Right lobe of liver (tissue), 4 donors: Measurements from ENCODE around the gene LRRC8D.

Experiments used
- CTCF ChIP-seq, 4 donors: fragments of 200-600 bp in 3 of 4; fragments of 450-650 bp in 1 of 4; IDR thresholded peaks; one replicate each; pipeline versions ENCODE4 v1.5.1 to v1.8.0; 2016 to 2022; ENCODE audit warnings: antibody characterized with exemption in 4 of 4, mild to moderate bottlenecking in 2 of 4
- POLR2A ChIP-seq: fragments of 450-650 bp; IDR thresholded peaks from one replicate; pipeline ENCODE4 v1.6.1; 2017; ENCODE audit warnings: antibody characterized with exemption, mild to moderate bottlenecking
- donor health status: DM: no; HTN: no; CAD: no.
- donor health status: DM: no; HTN: no; CAD: no.
- donor health status: DM: no; HTN: yes; CAD: no.

- TF ChIP-seq CTCF (IDR thresholded peaks at IDR 0.05), result no peak
- TF ChIP-seq POLR2A, result no peak
Observed at GRCh38 chr1:89841507-89841906, 20.7 kb downstream of the LRRC8D start.
